Measurements from ENCODE around the gene PARD3.
"Not testable (repeated sequence)": the region's sequence is repeated elsewhere in the genome, so short reads cannot be mapped to it uniquely, and the experiment has no call there.

The PARD3 gene

GRCh38 chr10:34438741-34439140 is 376.4 kb downstream of the PARD3 start:
- no peak for DNase-seq

- no peak for DNase-seq
Observed at GRCh38 chr10:34437906-34438305, 377.2 kb downstream of the PARD3 start.

GRCh38 chr10:34434119-34434594 is 380.9 kb downstream of the PARD3 start:
- DNase-seq, result no peak

- no peak for DNase-seq
Observed at GRCh38 chr10:34433241-34434076, 381.6 kb downstream of the PARD3 start.

GRCh38 chr10:34432589-34432988 is 382.5 kb downstream of the PARD3 start:
- no peak for DNase-seq

- no peak for DNase-seq
Observed at GRCh38 chr10:34430685-34431084, 384.4 kb downstream of the PARD3 start.

GRCh38 chr10:34428501-34428900 is 386.6 kb downstream of the PARD3 start:
- DNase-seq, result no peak

- DNase-seq, result no peak
Observed at GRCh38 chr10:34427911-34428216, 387.2 kb downstream of the PARD3 start.

GRCh38 chr10:34427158-34427910 is 387.8 kb downstream of the PARD3 start:
- not testable (repeated sequence) for DNase-seq

- not testable (repeated sequence) for DNase-seq
Observed at GRCh38 chr10:34426538-34427157, 388.4 kb downstream of the PARD3 start.

- DNase-seq, result no peak
Observed at GRCh38 chr10:34426041-34426440, 389.1 kb downstream of the PARD3 start.

- DNase-seq, result no peak
Observed at GRCh38 chr10:34423673-34424625, 391.1 kb downstream of the PARD3 start.

- DNase-seq, result no peak
Observed at GRCh38 chr10:34420795-34421194, 394.3 kb downstream of the PARD3 start.

- no peak for DNase-seq
Observed at GRCh38 chr10:34420273-34420672, 394.8 kb downstream of the PARD3 start.

- DNase-seq, result no peak
Observed at GRCh38 chr10:34415039-34415438, 400.1 kb downstream of the PARD3 start.

- no peak for DNase-seq
Observed at GRCh38 chr10:34413756-34414587, 401.1 kb downstream of the PARD3 start.

GRCh38 chr10:34413214-34413613 is 401.9 kb downstream of the PARD3 start:
- DNase-seq, result no peak

- DNase-seq, result no peak
Observed at GRCh38 chr10:34408956-34409355, 406.1 kb downstream of the PARD3 start.

GRCh38 chr10:34408381-34408780 is 406.7 kb downstream of the PARD3 start:
- DNase-seq, result no peak

GRCh38 chr10:34407324-34407805 is 407.7 kb downstream of the PARD3 start:
- DNase-seq, result no peak

Measured in NCI-H2171 (cell line).